Thyroid gland (tissue), 4 donors: ENCODE measurements around the gene ATAD3A.

Source experiments
- CTCF ChIP-seq, 6 experiments: fragments of 200-600 bp in 3 of 6; fragments of 450-650 bp in 3 of 6; sonication (generic) in 3 of 6; IDR thresholded peaks; one replicate each; pipeline ENCODE4 v1.5.1; 2016 to 2019; ENCODE audit warnings: antibody characterized with exemption in 6 of 6, mild to moderate bottlenecking in 2 of 6, inconsistent platforms in 1 of 6, moderate library complexity in 1 of 6
- POLR2A ChIP-seq, 2 donors: fragments of 450-650 bp; IDR thresholded peaks; one replicate each; pipeline ENCODE4 v1.6.1; 2017; ENCODE audit warnings: antibody characterized with exemption in 2 of 2, mild to moderate bottlenecking in 2 of 2, moderate library complexity in 1 of 2

- TF ChIP-seq CTCF (IDR thresholded peaks at IDR 0.05) (no peak), POLR2A (IDR thresholded peaks at IDR 0.05) (no peak)
Measured at GRCh38 chr1:1477206-1477605, 34.8 kb upstream of the ATAD3A start.
